GM19193 (cell line): ENCODE results near the gene ZNF275.

Source experiments
- POLR2A ChIP-seq: IDR thresholded peaks from 4 replicates; pipeline ENCODE4 v1.6.1; 2011; ENCODE audit not compliant: insufficient read depth, insufficient read length; ENCODE audit errors: extremely low read depth

The ZNF275 gene

GRCh38 chrX:153392642-153393321 lies 58.8 kb downstream of the ZNF275 start:
- no peak for TF ChIP-seq POLR2A

DNA sequence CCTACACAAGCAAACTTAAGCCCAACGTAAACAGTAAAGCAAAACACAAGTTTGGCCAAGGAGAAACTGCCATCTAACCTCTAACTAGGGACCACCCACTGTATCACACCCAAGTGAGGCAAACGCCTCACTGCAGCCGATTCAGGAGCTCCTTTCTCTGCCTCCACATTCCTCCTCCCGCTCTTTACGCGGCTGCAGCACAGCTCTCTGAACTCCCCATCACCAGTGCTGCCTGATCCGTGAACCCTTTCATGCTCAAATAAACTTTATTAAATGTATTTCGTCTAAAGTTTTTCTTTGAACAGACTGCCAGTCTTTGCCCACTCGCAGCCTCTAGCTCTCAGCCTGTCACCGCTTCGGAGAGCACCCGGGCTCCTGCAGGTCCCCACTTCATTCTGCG lies 60.7 kb downstream of the ZNF275 start:
- no peak for TF ChIP-seq POLR2A

GRCh38 chrX:153395613-153396319 lies 61.8 kb downstream of the ZNF275 start:
- TF ChIP-seq POLR2A, result no peak

GRCh38 chrX:153396320-153397195 lies 62.6 kb downstream of the ZNF275 start:
- no peak for TF ChIP-seq POLR2A

DNA sequence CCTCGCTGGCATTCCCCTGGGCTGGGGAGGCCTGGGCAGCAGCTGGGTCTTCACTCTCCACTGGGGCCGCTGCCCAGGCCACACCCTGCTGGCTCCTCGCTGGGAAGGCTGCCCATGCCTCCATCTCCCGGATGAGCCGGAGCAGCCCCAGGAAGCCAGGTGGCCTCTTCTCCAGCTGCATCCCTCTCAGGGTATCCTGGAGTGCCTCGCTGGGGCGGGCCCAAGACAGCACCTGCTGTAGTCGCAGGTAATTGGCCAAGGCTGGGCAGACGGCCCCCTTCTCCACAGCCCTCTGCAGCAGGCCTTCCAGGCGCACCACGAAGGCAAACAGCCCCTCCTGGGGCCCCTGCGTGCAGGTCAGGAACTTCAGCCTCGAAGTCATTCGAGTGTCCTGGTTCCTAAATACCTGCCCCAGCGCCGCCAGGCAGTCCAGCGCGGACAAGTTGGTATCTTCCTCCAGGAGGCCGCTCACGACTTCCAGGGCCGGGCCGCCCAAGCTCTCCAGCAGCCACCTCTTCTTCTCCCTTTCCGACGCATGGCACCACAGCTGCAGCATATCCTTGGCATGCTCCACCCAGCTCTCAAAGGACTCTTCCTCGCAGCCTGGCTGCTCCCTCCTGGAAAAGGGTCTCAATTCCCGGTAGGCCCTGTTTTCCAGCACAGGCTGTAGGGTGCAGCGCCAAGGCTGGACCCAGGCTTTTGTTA lies 63.5 kb downstream of the ZNF275 start:
- TF ChIP-seq POLR2A, result no peak

- TF ChIP-seq POLR2A, result no peak
Measured at GRCh38 chrX:153398275-153398960, 64.5 kb downstream of the ZNF275 start.

GRCh38 chrX:153400146-153401132 lies 66.5 kb downstream of the ZNF275 start:
- TF ChIP-seq POLR2A, result no peak

DNA sequence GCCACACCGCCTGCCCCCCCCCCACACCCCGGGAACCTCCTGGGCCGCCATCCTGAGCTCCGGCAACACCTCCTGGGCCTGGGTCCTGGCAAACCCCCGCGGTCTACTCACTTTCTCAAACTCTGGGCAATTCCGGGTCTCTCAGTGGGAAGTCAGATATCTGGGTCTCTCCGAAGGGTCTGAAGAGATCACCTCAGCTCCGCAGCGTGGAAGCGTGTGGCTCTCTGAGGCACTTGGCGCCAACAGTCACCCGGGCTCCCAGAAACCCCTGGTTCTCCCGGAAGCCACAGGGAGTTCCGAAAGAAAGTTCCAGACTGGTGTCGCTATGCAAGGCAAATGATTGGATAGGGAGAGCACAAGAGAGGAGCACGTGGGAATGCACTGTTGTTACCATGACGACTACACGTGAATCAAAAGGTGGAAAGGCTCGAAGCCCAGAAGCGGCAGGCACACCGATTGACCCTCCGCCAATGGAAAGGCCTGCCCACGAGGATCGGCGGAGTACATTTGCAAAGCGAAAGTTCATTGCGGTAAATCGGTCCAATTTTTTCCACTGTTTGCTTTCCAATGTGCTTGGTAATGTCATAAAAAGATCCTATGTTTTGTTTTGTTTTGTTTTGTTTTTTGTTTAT lies 67.3 kb downstream of the ZNF275 start, which contains the start of gene PNMA6E:
Gene PNMA6E, minus strand, starts transcription at position 218 of the 632 bp plus-strand sequence. CDS start 2,501 bp downstream, outside the sequence.
- TF ChIP-seq POLR2A, result no peak
